CD4-positive, alpha-beta T cell treated with Interleukin-15 for 1 hour (primary cell): ENCODE measurements around the gene XXYLT1.
A peak's percentile ranks its signal among the peaks of the same experiment; 100 is the strongest.
"Not testable (repeated sequence)": the region's sequence is repeated elsewhere in the genome, so short reads cannot be mapped to it uniquely, and the experiment has no call there.

Experiments
- DNase-seq: peaks from one replicate; pipeline ENCODE4 v3.0.0-alpha.2; 2020

XXYLT1 gene

GRCh38 chr3:195106418-195106906 lies 164.5 kb downstream of the XXYLT1 start:
- DNase-seq, result peak; percentile 65

DNA sequence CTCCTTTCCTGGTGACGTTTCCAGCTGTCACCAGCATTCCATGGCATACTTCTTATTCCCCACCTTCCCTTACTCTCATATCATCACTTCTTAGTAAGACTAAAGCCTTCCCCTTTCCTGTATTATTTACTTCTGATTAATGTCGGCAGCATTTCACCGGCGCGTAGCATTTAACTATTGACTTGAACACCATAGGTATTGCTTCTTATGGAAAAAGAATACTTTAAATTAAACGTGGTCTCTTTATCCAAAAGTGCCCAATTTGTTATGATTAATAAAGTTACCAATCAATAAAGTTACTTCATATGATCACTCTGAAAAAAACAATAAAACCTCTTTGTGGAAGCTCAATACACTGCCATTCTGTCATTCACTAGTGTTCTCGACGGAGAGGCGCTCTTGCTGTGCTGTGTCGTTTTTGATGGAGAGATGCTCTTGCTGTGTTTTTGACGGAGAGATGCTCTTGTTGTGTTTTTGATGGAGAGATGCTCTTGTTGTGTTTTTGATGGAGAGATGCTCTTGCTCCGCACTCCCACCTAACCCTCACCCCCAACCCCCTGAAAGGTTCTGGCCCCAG lies 165.0 kb downstream of the XXYLT1 start:
- DNase-seq, result no peak

DNA sequence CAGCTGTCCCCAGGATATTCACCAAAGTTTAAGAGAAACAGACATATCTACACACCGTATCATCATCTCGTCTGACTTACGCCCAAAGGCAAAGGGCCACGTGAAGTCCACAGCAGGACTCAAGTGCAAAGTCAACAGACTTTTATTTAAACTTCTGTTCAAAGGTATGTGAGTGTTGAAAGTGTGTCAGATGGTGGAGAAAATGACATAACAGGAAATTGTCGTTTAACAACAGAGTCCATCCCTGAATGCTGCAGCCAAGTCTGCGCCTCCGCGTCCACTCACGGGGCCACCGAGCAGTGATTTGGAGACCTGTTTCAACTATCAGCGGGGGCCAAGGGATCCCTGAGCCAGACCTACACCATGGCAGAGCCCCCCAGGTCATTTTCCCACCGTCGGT lies 165.6 kb downstream of the XXYLT1 start:
- DNase-seq, result no peak

DNA sequence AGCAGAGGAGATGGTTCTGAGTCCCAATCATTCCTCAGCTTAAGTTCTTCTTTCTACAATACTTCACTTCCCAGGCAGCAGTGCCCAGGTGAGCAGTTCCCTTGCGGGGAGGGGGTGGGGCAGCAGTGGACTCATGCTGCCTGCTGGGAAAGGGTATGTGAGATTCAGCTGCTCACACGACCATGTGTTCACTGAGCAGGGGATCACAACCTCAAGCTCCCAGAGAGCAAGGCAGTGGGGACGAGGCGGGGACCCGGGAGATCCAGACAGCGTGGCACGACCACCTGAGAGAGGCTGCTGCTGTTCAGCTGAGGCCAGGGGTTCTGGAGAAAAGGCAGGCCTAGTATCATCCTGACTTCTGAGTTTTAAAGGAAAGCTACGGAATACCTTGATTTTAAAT lies 166.6 kb downstream of the XXYLT1 start:
- no peak for DNase-seq

GRCh38 chr3:195103623-195104022 lies 167.3 kb downstream of the XXYLT1 start:
- DNase-seq, result no peak

DNA sequence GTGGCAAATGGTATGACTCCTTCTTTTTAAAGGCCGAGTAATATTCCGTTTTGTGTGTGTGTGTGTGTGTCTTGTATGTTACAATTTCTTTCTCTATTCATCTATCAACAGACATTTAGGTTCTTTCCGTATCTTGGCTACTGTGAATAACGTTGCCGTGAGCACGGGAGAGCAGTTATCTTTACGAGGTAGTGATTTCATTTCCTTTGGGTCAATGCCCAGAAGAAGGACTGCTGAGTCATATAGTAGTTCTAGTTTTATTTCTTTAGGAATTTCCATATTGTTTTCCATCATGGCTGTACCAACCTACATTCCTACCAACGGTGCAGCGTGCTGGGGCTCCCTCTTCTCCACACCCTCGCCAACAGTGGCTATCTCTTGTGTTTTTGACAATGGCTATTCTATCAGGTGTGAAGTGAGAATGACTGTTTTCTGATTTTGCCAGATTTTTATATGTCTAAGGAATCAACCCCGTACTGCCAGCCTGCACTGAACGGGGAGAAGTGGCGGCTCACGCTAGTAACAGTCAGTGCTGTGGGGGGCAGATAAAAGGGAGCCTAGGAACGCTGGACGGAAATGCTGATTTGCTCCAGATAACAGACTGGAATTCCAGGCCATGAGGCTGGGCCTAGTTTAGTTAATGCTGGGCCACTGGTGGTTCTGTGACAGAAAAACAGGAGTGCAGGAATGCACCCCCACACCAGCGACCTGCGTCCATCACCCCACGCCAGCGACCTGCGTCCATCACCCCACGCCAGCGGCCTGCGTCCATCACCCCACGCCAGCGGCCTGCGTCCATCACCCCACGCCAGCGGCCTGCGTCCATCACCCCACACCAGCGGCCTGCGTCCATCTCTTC lies 168.1 kb downstream of the XXYLT1 start:
- DNase-seq, result no peak

DNA sequence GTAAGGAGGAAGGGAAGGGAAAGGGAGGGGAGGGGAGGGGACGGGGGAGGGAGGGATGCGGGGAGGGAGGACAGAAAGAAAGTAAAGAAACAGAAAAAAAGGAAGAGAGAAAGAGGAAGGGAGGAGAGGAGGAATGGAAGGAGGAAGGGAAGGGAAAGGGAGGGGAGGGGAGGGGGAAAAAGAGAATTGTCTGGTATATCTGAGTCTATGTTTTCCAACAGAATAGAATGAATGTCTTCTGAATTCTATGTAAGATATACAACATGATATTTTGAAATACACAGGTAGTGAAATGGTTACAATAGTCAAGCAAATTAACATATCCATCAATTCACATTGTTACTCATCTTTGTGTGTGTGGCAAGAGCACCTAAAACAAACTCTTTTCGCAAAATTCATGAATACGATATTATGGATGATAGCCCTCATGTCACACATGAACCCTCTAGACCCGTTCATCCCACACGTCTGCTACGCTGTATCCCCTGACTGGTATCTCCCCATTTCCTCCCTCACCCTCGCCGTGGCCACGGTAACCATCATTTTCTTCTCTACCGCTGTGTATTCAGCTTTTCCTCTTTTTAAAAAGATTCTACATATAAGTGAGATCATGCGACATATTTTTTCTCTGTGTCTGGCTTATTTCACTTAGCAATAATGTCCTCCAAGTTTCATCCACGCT lies 168.9 kb downstream of the XXYLT1 start:
- DNase-seq, result no peak

DNA sequence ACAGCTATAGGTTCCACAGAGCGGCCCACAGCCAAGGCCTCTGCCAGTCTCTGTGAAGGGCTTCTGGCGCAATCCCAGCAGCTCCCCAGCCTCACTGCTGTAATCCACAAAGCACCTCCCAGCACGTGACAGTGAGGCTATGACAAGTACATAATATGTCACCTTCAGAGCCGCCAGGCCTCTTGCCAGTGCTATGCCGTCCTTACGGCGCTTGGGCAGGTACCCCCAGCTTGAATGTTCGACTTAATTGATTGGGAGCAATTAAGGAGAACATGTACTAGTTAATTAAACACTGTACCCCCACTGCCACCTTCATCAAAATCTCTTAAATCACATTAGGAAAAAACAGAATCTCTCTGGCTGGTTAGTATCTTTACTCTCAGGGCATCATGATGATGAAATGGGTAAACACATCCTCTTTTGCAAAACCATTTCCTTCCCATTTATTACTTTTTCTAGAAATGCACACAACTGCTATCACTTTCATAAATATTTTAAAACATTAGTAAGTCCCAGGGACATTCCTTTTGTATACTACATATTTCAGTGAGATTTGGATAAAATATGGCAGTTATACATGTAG lies 169.9 kb downstream of the XXYLT1 start:
- DNase-seq, result peak; percentile 79

DNA sequence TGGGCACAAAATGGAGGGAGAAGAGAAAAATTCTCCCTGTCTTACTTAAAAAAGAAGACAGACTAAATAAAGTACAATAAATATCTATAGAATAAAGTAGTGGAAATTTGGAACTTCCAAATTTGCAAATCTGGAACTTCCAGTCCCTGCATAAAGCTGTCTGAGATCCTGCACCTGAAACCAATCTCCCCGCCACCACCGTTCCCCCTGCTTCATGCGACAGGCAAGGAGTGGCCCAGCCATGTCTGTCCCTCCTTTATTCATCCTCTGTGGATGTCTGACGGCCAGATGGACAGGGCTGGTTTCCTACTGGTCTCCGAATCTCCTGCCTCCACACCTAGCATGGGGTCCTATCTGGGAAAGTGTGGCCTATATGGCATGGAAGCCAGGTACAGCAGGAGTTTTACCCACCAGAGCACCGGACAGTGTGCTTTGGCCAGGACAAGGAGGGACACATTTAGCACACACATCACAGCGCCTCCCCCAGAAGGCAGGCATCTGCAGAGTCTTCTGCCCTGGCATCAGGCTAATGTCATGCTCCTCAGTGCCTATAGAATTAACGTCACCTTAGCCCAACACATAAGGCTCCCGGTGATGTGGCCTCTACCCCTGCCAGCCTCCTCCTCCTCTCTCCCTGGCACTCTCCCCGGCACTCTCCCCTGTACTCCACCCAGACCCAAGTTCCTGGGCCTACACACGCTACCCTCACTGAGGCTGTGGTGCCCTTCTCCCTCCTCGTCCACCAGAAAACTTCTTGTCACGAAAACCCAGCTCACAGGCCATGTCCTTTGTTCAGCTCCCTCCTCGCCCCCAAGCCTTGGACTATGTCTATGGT lies 170.8 kb downstream of the XXYLT1 start:
- no peak for DNase-seq

- DNase-seq, result no peak
Measured at GRCh38 chr3:195098741-195099525, 172.0 kb downstream of the XXYLT1 start.

DNA sequence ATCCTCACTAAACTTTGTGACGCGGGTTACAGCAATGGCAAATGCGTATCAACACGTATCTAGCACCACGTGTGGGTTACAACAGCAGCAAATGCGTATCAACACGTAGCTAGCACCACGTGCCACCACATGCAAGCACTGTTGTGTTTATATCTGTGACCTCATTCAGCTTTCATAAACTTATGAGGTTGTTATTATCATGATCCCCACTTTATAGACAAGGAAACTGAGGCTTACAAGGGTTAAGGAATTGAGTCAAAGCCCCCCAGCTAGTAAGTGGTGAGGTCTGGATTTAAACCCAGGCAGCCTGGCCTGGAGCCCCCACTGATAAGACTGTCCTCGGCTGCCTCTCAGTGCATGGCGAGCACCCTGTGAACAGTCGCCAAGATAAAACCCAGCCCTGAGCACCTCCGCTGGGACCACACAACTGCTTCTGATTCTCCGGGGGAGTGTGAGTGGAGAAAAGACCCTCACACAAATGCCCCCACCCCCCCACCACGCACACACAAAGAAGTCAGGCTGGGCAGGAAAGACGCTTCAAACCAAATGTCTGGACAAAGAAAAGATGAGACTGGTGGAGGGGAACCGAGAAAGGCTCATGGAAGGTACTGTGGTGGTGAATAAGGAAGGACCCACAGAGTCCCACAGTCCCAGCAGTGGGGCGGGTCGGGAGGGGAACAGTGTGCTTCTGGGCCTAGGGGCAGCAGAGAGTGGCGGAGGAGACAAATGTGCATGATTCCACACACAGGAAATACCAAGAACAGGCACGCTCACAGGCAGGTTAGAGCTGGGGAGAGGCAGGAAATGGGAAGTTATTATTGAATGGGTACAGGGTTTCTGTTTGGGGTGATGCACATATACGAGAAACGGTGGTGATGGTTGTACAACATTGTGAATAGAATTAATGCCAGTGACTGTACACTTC lies 173.4 kb downstream of the XXYLT1 start:
- DNase-seq, result no peak

DNA sequence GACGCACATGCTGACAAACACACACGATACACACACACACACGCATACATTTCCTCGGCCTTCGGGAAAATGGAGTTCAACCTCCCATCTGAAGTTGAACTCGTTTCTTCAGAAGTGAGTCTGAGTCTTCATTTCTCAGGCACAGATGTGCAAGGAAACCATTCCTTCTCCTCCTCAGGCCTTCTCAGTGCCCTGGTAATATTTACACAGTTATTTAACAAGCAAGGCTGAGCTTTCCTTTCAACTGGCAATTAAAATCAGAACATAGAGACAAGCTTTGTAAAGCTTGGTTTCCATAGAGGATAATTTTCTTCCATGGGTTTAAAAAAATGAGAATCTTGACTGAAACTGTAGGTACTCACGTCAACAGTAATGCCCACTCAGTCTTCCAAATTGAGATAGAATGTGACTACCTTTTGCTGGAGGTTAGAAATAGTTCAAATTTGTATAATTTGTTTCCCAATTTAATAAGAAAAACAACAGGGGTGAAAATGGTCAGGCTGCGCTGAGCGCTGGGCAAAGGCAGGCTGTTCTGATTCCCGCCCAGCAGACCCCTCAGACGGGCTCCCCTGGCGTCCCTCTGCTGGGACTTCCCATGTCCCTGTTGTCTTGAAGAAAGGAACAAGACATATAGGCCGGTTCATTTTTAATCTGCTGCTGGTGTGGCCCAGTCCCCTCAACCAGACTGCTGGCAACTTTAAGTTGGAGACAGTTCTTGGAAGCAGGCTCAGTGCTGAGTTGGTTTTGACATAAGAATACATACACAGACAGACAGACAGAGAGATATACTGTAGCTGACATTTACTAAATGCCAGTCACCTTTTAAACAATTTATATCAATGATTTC lies 174.3 kb downstream of the XXYLT1 start:
- no peak for DNase-seq

- DNase-seq, result no peak
Measured at GRCh38 chr3:195096053-195096452, 174.9 kb downstream of the XXYLT1 start.

DNA sequence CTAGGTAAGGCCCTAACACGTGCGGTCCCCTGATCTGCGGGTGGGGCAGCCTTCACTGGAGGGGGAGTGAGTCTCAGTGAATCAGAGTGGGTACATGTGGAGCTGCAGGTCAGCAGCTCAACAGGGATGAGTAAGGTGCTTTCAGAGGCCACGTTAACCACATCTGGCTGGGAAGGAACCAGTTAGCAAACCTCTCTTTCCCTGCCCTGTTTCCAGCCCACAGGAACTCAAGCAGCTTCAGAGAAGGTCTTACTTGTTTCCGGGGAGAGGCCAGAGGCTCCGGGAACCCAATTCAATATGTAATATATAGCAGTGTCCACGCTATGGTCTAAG lies 175.3 kb downstream of the XXYLT1 start:
- no peak for DNase-seq

- DNase-seq, result peak; percentile 66
Measured at GRCh38 chr3:195095035-195095703, 175.8 kb downstream of the XXYLT1 start.

GRCh38 chr3:195094191-195094921 lies 176.6 kb downstream of the XXYLT1 start:
- DNase-seq, result peak; percentile 76

DNA sequence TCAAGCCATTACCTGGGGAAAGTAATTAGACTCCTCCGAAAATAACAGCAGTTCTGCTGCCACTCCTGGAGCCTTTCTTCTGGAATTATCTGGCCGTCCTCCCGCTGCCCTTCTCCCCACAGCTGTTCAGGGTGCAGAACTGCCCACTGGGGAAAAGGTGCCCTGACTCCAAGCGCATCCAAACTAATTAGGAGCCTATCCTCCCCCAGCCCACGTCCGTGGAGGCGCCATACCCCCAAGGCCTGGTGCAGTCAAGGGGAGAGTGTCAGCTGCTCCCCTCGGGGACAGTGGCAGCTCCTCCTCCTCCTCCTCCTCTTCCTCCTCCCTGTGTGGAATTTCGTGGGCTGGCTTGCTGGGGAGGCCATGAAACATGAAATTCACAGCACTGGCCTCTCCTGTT lies 177.2 kb downstream of the XXYLT1 start:
- no peak for DNase-seq

GRCh38 chr3:195087840-195088601 lies 182.9 kb downstream of the XXYLT1 start:
- not testable (repeated sequence) for DNase-seq
